Nephron progenitor cell (in vitro differentiated cells): ENCODE data around the gene ACSS3.
A peak's percentile ranks its signal among the peaks of the same experiment; 100 is the strongest.

ENCODE experiments used
- DNase-seq: peaks from one replicate; pipeline ENCODE4 v3.0.0; 2021
- H3K27ac Mint-ChIP-seq: 2 replicates; pipeline ENCODE4 v1.8.0; 2021; ENCODE audit warnings: mild to moderate bottlenecking, moderate library complexity, mixed read lengths
- H3K27me3 Mint-ChIP-seq: 2 replicates; pipeline ENCODE4 v1.8.0; 2021; ENCODE audit warnings: mild to moderate bottlenecking, low read depth, mixed read lengths; ENCODE audit not compliant: poor library complexity
- H3K36me3 Mint-ChIP-seq: 2 replicates; pipeline ENCODE4 v1.8.0; 2021; ENCODE audit warnings: low read depth, mixed read lengths
- H3K4me1 Mint-ChIP-seq: 2 replicates; pipeline ENCODE4 v1.8.0; 2021; ENCODE audit warnings: mixed read lengths
- H3K4me3 Mint-ChIP-seq: 2 replicates; pipeline ENCODE4 v1.8.0; 2021; ENCODE audit warnings: mild to moderate bottlenecking, moderate library complexity, mixed read lengths
- H3K9me3 Mint-ChIP-seq: 2 replicates; pipeline ENCODE4 v1.8.0; 2021; ENCODE audit warnings: mild to moderate bottlenecking, moderate library complexity, mixed read lengths
- CTCF ChIP-seq: fragments of 200-600 bp; sonication (generic); IDR thresholded peaks from 2 replicates; pipeline ENCODE4 v1.5.0; 2021; ENCODE audit warnings: antibody characterized with exemption

The ACSS3 gene

DNA sequence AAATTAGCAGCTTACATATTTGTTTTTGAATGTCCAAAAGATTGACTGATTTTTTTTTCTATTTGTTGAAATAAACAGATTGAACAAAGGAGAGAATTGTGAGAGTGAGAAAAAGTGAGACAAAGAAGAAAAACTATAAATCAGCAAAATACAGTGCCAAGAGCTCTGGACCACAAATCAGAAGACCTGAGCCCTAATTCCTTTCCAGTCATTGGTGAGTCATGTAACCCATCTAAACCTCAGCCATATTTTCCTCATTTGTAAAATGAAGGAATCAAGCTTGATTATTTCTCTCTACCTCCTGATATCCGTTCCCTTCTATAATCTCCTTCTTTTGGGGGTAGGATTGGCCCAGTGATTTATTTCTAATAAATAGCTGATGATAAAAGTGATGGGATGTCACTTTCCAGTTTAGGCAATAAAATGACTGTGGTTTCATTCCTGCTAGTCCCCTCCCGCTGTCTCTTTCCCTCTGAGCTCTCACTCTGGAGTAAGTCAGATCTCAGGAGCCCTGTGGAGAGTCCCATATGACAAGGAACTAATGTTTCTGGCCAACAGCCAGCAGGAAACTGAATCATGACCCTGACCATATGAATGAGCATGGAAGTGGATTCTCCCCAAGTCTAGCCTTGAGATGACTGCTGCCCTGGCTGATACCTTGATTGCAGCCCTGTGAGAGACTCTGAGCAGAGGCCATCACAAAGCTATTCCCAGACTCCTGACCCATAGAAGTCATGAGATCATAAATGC is 218.9 kb downstream of the ACSS3 start:
- DNase-seq = no peak
- Mint-ChIP-seq H3K27ac (no peak overlapping the region), H3K9me3 (no peaks in the 10 kb centered on the region), H3K4me1 (no peaks in the 10 kb centered on the region), H3K4me3 (no peak overlapping the region), H3K36me3 (no peaks in the 10 kb centered on the region), H3K27me3 (peaks cover 14% of the 10 kb centered on the region)
- TF ChIP-seq CTCF = no peak

DNA sequence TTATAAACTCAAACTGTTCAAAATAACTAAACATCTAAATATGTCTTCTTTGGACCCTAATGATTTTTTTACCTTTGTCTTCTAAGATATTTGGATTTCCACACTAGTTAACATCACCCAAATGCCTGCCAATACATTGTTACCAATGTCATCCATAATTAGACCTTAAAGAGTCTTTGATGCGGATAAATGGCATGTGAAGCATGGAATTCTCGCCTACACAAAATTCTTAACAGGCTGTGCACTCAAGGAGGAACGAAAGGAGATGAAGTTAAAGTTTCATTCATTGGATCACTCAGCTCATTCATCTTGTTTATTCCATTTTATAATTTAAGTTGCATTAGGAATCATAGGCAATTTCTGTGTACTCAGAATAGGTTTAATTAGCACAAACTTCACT is 219.7 kb downstream of the ACSS3 start:
- H3K4me1 Mint-ChIP-seq = no peaks in the 10 kb centered on the region
- H3K9me3 Mint-ChIP-seq = no peaks in the 10 kb centered on the region
- H3K4me3 Mint-ChIP-seq = no peak overlapping the region
- no peak for TF ChIP-seq CTCF
- no peak overlapping the region for H3K27ac Mint-ChIP-seq
- no peak for DNase-seq
- no peaks in the 10 kb centered on the region for H3K36me3 Mint-ChIP-seq
- peaks cover 14% of the 10 kb centered on the region for H3K27me3 Mint-ChIP-seq

GRCh38 chr12:81300454-81300853 is 222.6 kb downstream of the ACSS3 start:
- Mint-ChIP-seq H3K4me1 (no peaks in the 10 kb centered on the region), H3K9me3 (no peaks in the 10 kb centered on the region), H3K36me3 (no peaks in the 10 kb centered on the region), H3K27ac (no peak overlapping the region), H3K27me3 (peaks cover 6% of the 10 kb centered on the region), H3K4me3 (no peak overlapping the region)
- TF ChIP-seq CTCF = no peak
- DNase-seq = no peak

GRCh38 chr12:81303935-81304334 is 226.1 kb downstream of the ACSS3 start:
- Mint-ChIP-seq H3K4me1 (no peaks in the 10 kb centered on the region), H3K27ac (peak overlapping the region; percentile 11), H3K36me3 (no peaks in the 10 kb centered on the region), H3K4me3 (no peak overlapping the region), H3K9me3 (no peaks in the 10 kb centered on the region), H3K27me3 (no peaks in the 10 kb centered on the region)
- DNase-seq = no peak
- no peak for TF ChIP-seq CTCF
